GM12864 (cell line): ENCODE measurements around the gene ZNF350.

Source experiments
- DNase-seq: peaks from one replicate; pipeline ENCODE4 v3.0.0-alpha.2; 2011; ENCODE audit warnings: low read depth
- H3K4me3 ChIP-seq: 2 replicates; pipeline ENCODE4 v1.5.1; 2011; ENCODE audit warnings: mild to moderate bottlenecking, low read depth, low read length, control low read depth
- TF ChIP-seq, protein P1 (sequence below): IDR thresholded peaks from 2 replicates; pipeline ENCODE4 v1.5.1; 2011; ENCODE audit warnings: low read depth, mild to moderate bottlenecking, moderate library complexity, low read length, control low read depth, inconsistent platforms; ENCODE audit errors: missing control alignments

The ZNF350 gene

DNA sequence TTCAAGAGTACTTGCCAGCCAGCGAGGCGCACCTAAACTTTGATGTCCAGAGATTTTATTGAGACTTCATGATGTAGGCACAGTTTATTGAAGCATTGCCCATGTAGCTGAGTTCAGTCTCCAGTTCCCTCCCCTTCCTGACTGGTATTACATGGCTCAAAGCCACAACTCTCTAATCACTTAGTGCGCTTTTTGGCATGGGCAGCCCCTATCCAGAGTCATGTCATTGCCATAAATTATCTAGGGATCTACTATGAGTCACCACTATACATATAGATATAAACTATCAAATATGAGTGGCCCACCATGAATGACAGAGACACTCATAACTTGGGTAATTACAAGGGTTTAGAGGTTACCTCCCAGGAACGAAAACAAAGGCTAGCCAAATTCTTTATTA is 33.9 kb upstream of the ZNF350 start:
- H3K4me3 ChIP-seq: no peak overlapping the region
- no peak for DNase-seq
- TF ChIP-seq, protein P1, sequence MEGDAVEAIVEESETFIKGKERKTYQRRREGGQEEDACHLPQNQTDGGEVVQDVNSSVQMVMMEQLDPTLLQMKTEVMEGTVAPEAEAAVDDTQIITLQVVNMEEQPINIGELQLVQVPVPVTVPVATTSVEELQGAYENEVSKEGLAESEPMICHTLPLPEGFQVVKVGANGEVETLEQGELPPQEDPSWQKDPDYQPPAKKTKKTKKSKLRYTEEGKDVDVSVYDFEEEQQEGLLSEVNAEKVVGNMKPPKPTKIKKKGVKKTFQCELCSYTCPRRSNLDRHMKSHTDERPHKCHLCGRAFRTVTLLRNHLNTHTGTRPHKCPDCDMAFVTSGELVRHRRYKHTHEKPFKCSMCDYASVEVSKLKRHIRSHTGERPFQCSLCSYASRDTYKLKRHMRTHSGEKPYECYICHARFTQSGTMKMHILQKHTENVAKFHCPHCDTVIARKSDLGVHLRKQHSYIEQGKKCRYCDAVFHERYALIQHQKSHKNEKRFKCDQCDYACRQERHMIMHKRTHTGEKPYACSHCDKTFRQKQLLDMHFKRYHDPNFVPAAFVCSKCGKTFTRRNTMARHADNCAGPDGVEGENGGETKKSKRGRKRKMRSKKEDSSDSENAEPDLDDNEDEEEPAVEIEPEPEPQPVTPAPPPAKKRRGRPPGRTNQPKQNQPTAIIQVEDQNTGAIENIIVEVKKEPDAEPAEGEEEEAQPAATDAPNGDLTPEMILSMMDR: no peak

DNA sequence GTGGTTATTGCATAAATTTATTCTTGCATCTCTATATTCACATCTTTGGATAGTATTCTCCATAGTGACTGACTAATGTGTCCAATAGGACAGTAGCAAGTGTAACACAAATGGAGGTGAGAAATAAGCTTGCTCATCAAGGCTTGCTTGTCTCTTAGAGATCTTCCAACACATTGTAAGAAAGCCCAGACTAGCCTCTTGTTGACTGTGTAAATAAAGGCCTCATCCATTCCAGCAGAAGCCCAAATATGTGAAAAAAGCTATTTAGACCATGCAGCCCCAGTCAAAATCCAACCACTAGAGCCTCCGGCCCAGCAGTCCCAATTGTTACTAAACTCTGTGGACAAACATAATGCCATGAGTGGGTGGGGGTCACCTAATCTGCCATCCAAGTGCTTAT is 24.0 kb upstream of the ZNF350 start:
- TF ChIP-seq, protein P1: no peak
- H3K4me3 ChIP-seq: no peak overlapping the region
- DNase-seq: no peak

DNA sequence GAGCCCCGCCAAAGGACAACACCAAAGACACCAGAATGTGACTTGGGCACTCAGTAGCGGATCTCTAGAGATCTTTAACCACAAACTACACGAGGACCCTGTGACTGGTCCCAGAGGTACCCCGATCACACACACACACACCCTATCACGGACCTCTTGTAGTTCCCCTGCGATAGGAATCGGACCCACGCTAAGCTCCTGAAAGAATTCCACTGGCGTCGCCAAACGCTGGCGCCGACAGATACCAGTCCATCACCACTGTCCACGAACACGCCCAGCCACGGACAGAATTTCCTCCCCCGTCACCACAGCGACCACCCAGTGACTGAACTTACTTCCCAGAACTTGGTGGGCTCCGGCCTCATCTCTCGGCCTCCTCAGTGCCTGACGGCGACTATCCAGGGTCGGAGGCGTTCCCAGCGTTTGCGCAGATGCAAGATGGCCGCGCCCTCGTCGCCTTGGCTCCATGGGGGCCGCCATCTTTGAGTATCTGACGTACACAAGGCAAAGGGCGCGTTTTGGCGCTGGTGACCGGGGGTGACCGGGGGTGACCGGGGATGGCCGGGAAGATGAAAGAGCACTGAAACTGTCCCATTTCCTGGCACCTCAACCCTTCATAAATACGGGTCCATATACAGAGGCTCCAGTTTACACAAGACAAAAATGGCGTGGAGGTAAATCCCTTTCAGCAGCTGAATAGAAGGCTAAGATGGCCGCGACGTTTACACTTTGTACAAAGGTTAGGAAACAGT is 21.3 kb upstream of the ZNF350 start, which contains the start of gene ZNF615:
Gene ZNF615 (minus strand): TSS at position 406 of the 752 bp plus-strand sequence. CDS start 4,500 bp downstream, outside the sequence.
- TF ChIP-seq, protein P1: no peak
- peak; percentile 65 for DNase-seq
- H3K4me3 ChIP-seq: peak within 1 kb of the TSS; percentile 87

DNA sequence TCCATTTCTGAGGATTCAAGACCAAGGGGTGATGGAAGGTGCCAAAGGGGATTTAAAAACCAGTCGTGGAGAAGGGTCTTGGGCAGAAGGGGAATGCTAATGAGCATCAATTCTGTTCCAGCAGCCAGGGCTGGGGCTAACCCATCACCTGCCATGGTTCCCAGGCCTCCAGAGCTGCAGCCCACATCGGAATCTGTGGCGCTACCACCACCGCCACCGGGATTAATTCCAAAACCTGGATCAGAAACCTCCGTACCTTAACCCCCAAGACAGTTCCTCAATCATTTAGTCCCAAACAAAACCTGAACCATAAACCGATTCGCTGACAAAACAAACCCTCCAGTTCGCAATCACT is 20.8 kb upstream of the ZNF350 start:
- no peak for DNase-seq
- H3K4me3 ChIP-seq: peak overlapping the region; percentile 87
- TF ChIP-seq, protein P1: no peak

DNA sequence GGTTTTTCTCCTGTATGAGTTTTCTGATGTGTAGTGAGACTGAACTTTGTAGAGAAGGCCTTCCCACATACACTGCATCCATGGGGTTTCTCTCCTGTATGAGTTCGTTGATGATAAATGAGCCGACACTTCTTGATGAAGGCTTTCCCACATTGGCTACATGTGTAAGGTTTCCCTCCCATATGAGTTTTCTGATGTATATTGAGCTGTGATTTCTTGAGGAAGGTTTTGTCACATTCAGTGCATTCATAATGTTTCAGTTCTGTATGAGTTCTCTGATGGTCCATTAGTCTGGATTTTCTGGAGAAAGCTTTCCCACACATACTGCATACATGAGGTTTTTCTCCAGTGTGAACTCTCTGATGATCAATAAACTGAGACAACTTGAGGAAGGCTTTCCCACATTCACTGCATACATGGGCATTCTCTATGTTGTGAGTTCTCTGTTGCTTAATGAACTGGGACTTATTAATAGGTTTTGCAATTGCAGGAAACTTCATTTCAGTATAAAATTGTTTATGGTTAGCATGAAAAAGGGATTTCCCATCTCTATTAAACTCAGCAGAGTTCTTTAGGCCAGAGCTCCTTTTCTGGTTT is 7.5 kb upstream of the ZNF350 start:
- TF ChIP-seq, protein P1: no peak
- no peak for DNase-seq
- no peak overlapping the region for H3K4me3 ChIP-seq

DNA sequence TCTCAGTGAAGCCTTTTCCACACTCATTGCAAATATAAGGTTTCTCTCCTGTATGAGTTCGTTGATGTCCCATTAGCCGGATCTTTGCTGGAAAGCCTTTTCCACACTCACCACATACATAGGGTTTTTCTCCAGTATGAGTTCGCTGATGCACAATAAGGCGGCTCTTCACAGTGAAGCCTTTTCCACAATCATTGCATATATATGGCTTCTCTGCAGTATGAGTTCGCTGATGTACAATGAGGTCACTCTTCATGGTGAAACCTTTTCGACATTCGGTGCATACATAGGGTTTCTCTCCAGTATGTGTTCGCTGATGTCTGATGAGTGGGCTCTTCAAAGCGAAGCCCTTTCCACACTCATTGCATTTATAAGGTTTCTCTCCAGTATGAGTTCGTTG is 6.8 kb upstream of the ZNF350 start:
- H3K4me3 ChIP-seq: no peak overlapping the region
- TF ChIP-seq, protein P1: no peak
- no peak for DNase-seq
